Lower leg skin (tissue), 4 donors: ENCODE data around the gene MGRN1. TPM values are rescaled to one million over a fixed set of nuclear protein-coding genes. Genes with fewer than 3 reads are reported as not detected.
A peak's percentile ranks its signal among the peaks of the same experiment; 100 is the strongest.

Experiments used
- DNase-seq, 2 donors: peaks; one replicate each; pipeline ENCODE4 v3.0.0-alpha.2; 2019; ENCODE audit warnings: low spot score in 2 of 2
- H3K4me3 ChIP-seq: fragments of 200-600 bp; sonication (generic); 2 replicates; pipeline ENCODE4 v1.5.1; 2017; ENCODE audit warnings: mild to moderate bottlenecking, low read depth; ENCODE audit not compliant: poor library complexity, severe bottlenecking
- CTCF ChIP-seq, 3 donors: fragments of 450-650 bp; IDR thresholded peaks; one replicate each; pipeline ENCODE4 v1.5.1; 2016; ENCODE audit warnings: antibody characterized with exemption in 3 of 3, mild to moderate bottlenecking in 3 of 3, moderate library complexity in 2 of 3
- POLR2A ChIP-seq, 2 donors: fragments of 450-650 bp; IDR thresholded peaks; one replicate each; pipeline ENCODE4 v1.6.1; 2016 to 2017; ENCODE audit warnings: antibody characterized with exemption in 2 of 2, mild to moderate bottlenecking in 1 of 2, moderate library complexity in 1 of 2
- WGBS, 2 donors: methylation state at CpG; one replicate each; pipeline ENCODE4 v1.1.5; 2018; 5-methylcytosine and 5-hydroxymethylcytosine counted together
- intact Hi-C: fragments of 100-400 bp; cut with DNase I; formaldehyde crosslinking; loops from one replicate; pipeline ENCODE4 v1.15.0; 2023; ENCODE audit warnings: low total_unique reads
- total RNA-seq, 4 donors: library from RNA; depleted of rRNA; stranded (reverse); fragments of >200 nt; gene quantifications; one replicate each; pipeline ENCODE4 v1.1.0, GENCODE V29; 2016

Gene MGRN1
- total RNA-seq, 4 donors from 2014 or later, result 35.3 to 53.4 (median 40.1) TPM

- no peak for DNase-seq
- whole genome bisulfite sequencing, 2 donors, result 93 to 97% methylated on average over 38 of the region's 38 CpGs
Observed at GRCh38 chr16:4685776-4686496, 61.3 kb downstream of the MGRN1 start.

GRCh38 chr16:4686497-4687210 lies 62.0 kb downstream of the MGRN1 start:
- 84 to 89% methylated on average over 24 to 26 of the region's 27 CpGs for WGBS, 2 donors
- no peak overlapping the region for H3K4me3 ChIP-seq
- TF ChIP-seq CTCF (IDR thresholded peaks at IDR 0.05) (no peak), POLR2A (IDR thresholded peaks at IDR 0.05) (no peak)
- intact Hi-C loops, result no loop called here
- DNase-seq, result no peak

More at GRCh38 chr16:4685776-4686496, 61.3 kb downstream of the MGRN1 start:
- H3K4me3 ChIP-seq, result no peak overlapping the region
- intact Hi-C loops, result no loop called here
- TF ChIP-seq CTCF (IDR thresholded peaks at IDR 0.05) (no peak), POLR2A (IDR thresholded peaks at IDR 0.05) (no peak)

- no peak overlapping the region for H3K4me3 ChIP-seq
- intact Hi-C loops, result no loop called here
- TF ChIP-seq CTCF (IDR thresholded peaks at IDR 0.05) (no peak), POLR2A (IDR thresholded peaks at IDR 0.05) (no peak)
- no peak for DNase-seq
- 79 to 91% methylated on average over 6 to 8 of the region's 8 CpGs for WGBS, 2 donors
Observed at GRCh38 chr16:4687416-4687815, 62.8 kb downstream of the MGRN1 start.

- no peak for TF ChIP-seq CTCF (IDR thresholded peaks at IDR 0.05)
- no peak for TF ChIP-seq POLR2A (IDR thresholded peaks at IDR 0.05)
- no peak overlapping the region for H3K4me3 ChIP-seq
- 84 to 87% methylated on average over 30 to 35 of the region's 39 CpGs for WGBS, 2 donors
- intact Hi-C loops, result no loop called here
- peak in 1 of 2 donors; percentile 83 for DNase-seq
Observed at GRCh38 chr16:4687946-4688673, 63.5 kb downstream of the MGRN1 start.

- no peak overlapping the region for H3K4me3 ChIP-seq
- intact Hi-C loops, result no loop called here
- DNase-seq, result no peak
- TF ChIP-seq CTCF (IDR thresholded peaks at IDR 0.05) (no peak), POLR2A (IDR thresholded peaks at IDR 0.05) (no peak)
- 93 to 94% methylated on average over 8 to 22 of the region's 22 CpGs for WGBS, 2 donors
Observed at GRCh38 chr16:4688674-4689045, 64.0 kb downstream of the MGRN1 start.
